Glomerular visceral epithelial cell (primary cell): Measurements from ENCODE around the gene HTR7.
"Not testable (repeated sequence)": the region's sequence is repeated elsewhere in the genome, so short reads cannot be mapped to it uniquely, and the experiment has no call there.

Experiments
- DNase-seq: peaks from one replicate; pipeline ENCODE4 v3.0.0-alpha.2; 2016; ENCODE audit errors: extremely low spot score

Gene HTR7

GRCh38 chr10:90857635-90858460, at the start of gene HTR7:
TSS of gene HTR7 (minus strand) at chr10:90858039. CDS start at chr10:90857671, 368 bp downstream.
- peak; percentile 43 for DNase-seq

- DNase-seq = no peak
Measured at GRCh38 chr10:90906596-90906995, 48.8 kb upstream of the HTR7 start.

- no peak for DNase-seq
Measured at GRCh38 chr10:90905925-90906324, 48.1 kb upstream of the HTR7 start.

- not testable (repeated sequence) for DNase-seq
Measured at GRCh38 chr10:90896916-90897315, 39.1 kb upstream of the HTR7 start.

GRCh38 chr10:90893190-90893589, 35.4 kb upstream of the HTR7 start:
- no peak for DNase-seq

- no peak for DNase-seq
Measured at GRCh38 chr10:90890347-90890746, 32.5 kb upstream of the HTR7 start.

GRCh38 chr10:90889636-90890035, 31.8 kb upstream of the HTR7 start:
- no peak for DNase-seq

- no peak for DNase-seq
Measured at GRCh38 chr10:90888387-90888786, 30.5 kb upstream of the HTR7 start.

GRCh38 chr10:90887555-90887954, 29.7 kb upstream of the HTR7 start:
- no peak for DNase-seq

- no peak for DNase-seq
Measured at GRCh38 chr10:90885176-90885575, 27.3 kb upstream of the HTR7 start.

- DNase-seq = no peak
Measured at GRCh38 chr10:90884431-90884830, 26.6 kb upstream of the HTR7 start.

- peak; percentile 46 for DNase-seq
Measured at GRCh38 chr10:90880059-90880719, 22.4 kb upstream of the HTR7 start.

- no peak for DNase-seq
Measured at GRCh38 chr10:90879062-90879461, 21.2 kb upstream of the HTR7 start.

- no peak for DNase-seq
Measured at GRCh38 chr10:90872648-90873020, 14.8 kb upstream of the HTR7 start.

- peak; percentile 77 for DNase-seq
Measured at GRCh38 chr10:90871766-90872647, 14.2 kb upstream of the HTR7 start, which contains the start of gene RPP30. TSS of gene RPP30 (plus strand) at chr10:90871974. CDS start at chr10:90871987, 13 bp downstream.

GRCh38 chr10:90871279-90871765, 13.5 kb upstream of the HTR7 start:
- DNase-seq = peak; percentile 26

- no peak for DNase-seq
Measured at GRCh38 chr10:90866050-90866598, 8.3 kb upstream of the HTR7 start.

GRCh38 chr10:90865401-90865800, 7.6 kb upstream of the HTR7 start:
- DNase-seq = no peak

- peak; percentile 26 for DNase-seq
Measured at GRCh38 chr10:90862908-90863514, 5.2 kb upstream of the HTR7 start.

GRCh38 chr10:90860790-90861189, 3.0 kb upstream of the HTR7 start:
- no peak for DNase-seq

- DNase-seq = peak; percentile 39
Measured at GRCh38 chr10:90859321-90859751, 1.5 kb upstream of the HTR7 start.
